Measurements from ENCODE around the gene RBKS. TPM values are rescaled to one million over a fixed set of nuclear protein-coding genes. Genes with fewer than 3 reads are reported as not detected.

RBKS gene
- total RNA-seq, 4 donors from 2014 or later: 1.6 to 5.4 (median 3.3) TPM

DNA sequence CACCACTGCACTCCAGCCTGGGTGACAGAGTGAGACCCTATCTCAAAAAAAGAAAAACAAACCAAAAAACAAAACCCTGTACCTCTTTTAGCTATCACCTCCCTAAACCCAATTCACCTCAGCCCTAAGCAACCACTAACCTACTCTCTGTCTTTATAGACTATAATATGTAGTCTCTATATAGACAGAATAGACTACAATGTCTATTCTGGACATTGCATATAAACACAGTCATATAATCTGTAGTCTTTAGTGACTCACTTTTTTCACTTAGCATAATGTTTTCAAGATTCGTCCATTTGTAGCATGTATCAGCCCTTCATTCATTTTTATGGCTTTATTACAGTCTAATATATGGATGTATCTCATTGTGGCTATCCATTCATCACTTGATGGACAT, 155.9 kb downstream of the RBKS start:
- DNase-seq: no peak
- Histone ChIP-seq H3K4me1 (no peaks in the 10 kb centered on the region), H3K36me3 (no peaks in the 10 kb centered on the region), H3K4me3 (no peak overlapping the region), H3K27ac (no peak overlapping the region), H3K27me3 (no peaks in the 10 kb centered on the region), H3K9me3 (no peaks in the 10 kb centered on the region)
- TF ChIP-seq, protein P1, sequence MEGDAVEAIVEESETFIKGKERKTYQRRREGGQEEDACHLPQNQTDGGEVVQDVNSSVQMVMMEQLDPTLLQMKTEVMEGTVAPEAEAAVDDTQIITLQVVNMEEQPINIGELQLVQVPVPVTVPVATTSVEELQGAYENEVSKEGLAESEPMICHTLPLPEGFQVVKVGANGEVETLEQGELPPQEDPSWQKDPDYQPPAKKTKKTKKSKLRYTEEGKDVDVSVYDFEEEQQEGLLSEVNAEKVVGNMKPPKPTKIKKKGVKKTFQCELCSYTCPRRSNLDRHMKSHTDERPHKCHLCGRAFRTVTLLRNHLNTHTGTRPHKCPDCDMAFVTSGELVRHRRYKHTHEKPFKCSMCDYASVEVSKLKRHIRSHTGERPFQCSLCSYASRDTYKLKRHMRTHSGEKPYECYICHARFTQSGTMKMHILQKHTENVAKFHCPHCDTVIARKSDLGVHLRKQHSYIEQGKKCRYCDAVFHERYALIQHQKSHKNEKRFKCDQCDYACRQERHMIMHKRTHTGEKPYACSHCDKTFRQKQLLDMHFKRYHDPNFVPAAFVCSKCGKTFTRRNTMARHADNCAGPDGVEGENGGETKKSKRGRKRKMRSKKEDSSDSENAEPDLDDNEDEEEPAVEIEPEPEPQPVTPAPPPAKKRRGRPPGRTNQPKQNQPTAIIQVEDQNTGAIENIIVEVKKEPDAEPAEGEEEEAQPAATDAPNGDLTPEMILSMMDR (IDR thresholded peaks at IDR 0.05): no peak
- no peak for TF ChIP-seq POLR2A (IDR thresholded peaks at IDR 0.05)
- intact Hi-C loops (cut with DNase I; ENCODE audit: low total_unique reads): no loop called here

Other genes with a start within 250 kb of the RBKS start
- 10 to 100 TPM; 11.8 to 31.2 (median 20.2) TPM for gene SUPT7L, start 226.8 kb downstream of the RBKS start, total RNA-seq
- gene SLC4A1AP, start 226.5 kb downstream of the RBKS start, total RNA-seq: 10 to 100 TPM; 15.0 to 23.8 (median 23.1) TPM
- gene MRPL33, start 118.7 kb downstream of the RBKS start, total RNA-seq: 100 to 1,000 TPM in 1 of 4 donors, 10 to 100 TPM in 3; 51.7 to 404 (median 71.4) TPM
- gene BABAM2, start 342 bp upstream of the RBKS start, total RNA-seq: 10 to 100 TPM; 24.1 to 62.1 (median 32.5) TPM